ENCODE data around the gene RNFT2.
"Not testable (repeated sequence)": the region's sequence is repeated elsewhere in the genome, so short reads cannot be mapped to it uniquely, and the experiment has no call there.

Gene RNFT2

DNA sequence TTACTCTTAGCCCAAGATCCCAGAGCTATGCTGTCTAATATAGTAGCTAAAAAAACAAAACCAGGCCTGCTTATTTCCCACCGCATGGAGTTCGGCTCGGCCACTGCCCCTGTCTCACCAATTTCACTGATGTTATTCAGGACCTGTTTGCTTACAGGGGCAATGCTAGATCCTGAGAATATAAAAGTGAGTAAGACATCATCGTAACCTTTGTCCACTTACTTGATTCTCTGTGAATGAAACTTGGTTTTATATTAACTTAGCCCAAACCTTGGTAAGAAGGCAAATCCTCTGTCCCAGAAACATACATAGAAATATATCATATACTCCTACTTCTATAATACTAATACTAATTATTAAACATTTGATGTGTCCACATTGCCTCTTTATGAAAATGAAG, 56.6 kb downstream of the RNFT2 start:
- DNase-seq (ENCODE audit: low spot score) = no peak

DNA sequence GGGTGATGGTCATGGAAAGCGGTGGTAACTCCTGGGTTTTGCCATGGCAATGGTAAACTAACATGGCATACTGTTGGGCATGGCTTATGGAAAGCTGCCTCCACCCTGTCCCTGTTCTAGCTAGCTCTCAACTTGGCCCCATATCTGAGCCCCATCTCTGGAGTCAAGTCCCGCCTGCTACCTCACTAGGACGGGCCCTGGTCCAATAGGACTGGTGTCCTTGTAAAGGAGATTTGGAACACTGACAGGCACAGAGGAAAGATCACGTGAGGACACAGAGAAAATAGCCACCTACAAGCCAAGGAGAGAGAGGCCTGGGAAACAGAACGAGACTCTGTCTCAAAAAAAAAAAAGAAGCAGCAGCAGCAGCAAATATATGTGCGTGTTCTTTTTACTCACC, 59.8 kb downstream of the RNFT2 start:
- DNase-seq (ENCODE audit: low spot score) = no peak

DNA sequence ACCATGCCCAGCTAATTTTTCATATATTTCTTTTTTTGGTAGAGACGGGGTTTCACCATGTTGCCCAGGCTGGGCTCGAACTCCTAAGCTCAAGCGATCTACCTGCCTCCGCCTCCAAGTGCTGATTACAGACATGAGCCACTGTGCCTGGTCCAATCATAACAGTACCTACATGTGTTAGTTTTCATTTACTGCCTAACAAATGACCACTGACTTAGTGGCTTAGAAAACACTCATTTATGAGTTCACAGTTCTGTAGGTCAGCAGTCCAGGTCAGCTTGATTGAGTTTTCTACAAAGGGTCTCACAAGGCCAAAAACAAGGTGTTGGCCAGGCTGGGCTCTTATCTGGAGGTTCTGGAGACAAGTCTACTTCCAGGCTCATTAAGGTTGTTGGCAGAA, 60.6 kb downstream of the RNFT2 start:
- DNase-seq (ENCODE audit: low spot score) = no peak

DNA sequence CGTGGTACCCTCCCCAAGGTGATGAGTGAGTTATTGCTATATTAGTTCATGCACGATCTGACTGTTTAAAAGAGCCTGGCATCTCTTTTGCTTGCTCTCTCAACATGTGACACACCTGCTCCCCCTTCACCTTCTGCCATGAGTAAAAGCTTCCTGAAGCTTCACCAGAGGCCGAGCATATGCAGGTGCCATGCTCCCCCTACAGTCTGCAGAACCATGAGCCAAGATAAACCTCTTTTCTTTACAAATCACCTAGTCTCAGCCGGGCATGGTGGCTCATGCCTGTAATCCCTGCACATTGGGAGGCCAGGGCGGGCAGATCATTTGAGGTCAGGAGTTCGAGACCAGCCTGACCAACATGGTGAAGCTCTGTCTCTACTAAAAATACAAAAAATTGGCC, 61.8 kb downstream of the RNFT2 start:
- no peak for DNase-seq (ENCODE audit: low spot score)

DNA sequence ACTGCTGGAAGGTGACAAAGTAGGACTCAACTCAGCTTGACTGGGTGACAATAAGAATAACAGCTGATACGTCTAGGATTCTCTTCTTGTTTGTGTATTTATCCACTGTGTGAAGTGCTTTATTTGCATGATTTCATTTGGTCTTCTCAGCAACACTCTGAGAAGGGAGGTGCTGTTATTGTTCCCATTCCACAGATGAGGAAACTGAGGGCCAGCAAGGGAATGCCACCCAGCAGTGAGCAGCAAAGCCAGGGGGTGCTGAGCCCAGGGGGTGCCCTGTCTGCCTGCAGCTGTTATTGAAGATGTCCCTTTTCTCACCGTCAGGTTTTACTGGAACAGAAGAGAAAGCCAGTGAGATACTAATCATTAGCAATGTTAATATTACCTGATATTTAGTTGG, 62.8 kb downstream of the RNFT2 start:
- no peak for DNase-seq (ENCODE audit: low spot score)

DNA sequence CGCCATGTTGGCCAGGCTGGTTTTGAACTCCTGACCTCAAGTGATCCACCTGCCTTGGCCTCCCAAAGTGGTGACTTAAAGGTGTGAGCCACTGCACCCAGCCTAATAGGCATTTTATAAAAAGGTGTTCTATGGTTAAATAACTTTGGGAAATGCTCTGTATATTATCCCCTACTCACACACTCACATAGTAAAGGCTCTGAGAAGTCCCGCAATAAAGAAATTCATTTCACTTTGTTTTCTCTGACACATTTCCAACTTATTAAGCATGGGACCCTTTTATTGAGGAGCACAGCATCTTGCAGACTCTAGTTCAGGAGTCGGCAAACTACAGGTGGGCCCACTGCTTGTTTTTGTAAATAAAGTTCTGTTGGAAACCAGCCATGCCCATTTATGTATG, 63.9 kb downstream of the RNFT2 start:
- no peak for DNase-seq (ENCODE audit: low spot score)

DNA sequence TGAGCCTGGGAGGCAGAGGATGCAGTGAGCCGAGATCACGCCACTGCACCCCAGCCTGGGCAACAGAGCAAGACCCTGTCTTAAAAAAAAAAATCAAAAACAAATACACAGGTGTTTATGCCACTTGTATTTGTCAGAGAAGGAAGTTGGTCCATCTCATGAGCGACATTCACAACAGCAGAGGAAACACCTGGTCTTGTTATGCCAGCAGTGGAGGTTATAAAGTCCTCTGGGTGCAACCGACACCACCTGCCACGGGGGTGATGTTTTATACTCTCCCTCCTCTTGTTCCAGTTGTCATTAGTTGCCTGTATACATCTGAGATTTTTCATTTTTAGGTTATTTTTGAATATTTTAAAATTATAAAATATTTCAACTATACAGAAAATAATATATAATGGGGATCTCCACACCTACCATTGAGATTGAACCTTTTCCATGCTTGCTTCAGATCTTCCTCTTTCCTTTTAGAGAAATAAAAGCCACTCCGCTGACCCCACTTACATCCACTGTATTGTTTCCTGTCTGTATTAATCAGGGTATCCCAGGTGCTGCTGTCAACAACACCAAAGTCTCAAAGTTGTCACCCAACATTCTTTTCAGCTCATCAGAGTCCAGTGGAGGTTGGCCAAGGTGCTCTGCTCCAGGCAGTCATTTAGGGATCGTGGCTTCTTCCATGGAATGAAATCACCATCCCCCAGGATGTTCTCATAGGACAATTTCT, 65.1 kb downstream of the RNFT2 start:
- no peak for DNase-seq (ENCODE audit: low spot score)

DNA sequence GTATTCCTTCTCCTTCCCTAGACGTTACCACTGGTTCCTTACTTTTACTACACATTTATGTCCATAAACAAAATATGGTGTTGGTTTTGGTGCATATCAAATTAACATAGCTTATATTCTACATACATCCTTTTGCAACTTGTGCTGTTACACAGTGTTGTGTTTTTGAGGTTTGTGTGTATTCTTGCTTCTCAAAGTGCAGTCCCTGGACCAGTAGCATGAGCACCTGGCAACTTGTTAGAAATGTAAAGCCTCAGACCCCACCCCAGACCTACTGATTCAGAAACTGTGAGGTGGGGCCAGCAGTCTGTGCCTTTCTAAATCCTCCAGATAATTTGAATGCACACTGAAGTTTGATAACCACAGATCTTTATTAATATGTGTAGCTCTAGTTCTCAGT, 65.9 kb downstream of the RNFT2 start:
- no peak for DNase-seq (ENCODE audit: low spot score)

DNA sequence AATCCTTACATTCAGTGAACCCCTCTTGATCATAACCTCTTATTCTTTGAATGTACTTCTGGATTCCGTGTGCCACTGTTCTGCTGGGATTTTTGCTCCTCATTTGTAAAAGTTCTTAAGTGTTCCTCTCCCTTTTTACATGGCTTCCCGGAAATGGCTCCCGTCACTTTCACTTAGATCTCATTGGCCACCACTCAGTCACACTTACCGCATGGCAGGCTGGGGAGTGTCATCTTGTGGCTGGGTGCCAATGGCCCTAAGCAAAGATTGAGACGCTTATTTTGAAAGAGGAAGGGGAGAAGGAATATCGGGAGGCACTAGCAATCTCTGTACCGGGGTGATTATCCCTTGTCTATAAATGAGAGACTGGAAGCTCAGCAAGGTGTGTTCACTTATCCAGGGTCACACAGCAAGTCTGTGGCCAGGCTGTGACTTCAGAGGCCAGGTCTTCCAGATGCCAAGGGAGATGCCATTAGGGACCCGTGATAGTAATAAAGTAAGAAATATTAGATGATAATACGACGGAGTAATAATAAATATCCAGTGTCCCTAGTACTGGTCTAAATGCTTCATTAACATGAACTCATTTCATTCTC, 68.8 kb downstream of the RNFT2 start:
- DNase-seq (ENCODE audit: low spot score) = no peak

DNA sequence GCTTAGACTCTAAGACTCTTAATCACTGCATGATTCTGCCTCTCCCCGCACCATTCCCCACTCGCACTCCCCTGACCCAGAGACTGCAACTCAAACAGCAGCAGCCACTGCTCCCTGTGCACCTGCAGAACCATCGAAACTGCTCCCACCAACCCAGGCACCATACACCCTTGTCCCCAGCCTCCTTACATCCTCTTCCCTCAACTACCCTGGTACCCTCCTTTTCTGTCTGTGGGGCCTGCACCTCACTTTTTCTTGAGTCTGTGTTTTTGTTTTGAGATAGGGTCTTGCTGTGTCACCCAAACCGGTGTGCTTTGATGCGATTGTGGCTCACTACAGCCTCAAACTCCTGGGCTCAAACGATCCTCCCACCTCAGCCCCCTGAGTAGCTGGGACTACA, 69.4 kb downstream of the RNFT2 start:
- no peak for DNase-seq (ENCODE audit: low spot score)

DNA sequence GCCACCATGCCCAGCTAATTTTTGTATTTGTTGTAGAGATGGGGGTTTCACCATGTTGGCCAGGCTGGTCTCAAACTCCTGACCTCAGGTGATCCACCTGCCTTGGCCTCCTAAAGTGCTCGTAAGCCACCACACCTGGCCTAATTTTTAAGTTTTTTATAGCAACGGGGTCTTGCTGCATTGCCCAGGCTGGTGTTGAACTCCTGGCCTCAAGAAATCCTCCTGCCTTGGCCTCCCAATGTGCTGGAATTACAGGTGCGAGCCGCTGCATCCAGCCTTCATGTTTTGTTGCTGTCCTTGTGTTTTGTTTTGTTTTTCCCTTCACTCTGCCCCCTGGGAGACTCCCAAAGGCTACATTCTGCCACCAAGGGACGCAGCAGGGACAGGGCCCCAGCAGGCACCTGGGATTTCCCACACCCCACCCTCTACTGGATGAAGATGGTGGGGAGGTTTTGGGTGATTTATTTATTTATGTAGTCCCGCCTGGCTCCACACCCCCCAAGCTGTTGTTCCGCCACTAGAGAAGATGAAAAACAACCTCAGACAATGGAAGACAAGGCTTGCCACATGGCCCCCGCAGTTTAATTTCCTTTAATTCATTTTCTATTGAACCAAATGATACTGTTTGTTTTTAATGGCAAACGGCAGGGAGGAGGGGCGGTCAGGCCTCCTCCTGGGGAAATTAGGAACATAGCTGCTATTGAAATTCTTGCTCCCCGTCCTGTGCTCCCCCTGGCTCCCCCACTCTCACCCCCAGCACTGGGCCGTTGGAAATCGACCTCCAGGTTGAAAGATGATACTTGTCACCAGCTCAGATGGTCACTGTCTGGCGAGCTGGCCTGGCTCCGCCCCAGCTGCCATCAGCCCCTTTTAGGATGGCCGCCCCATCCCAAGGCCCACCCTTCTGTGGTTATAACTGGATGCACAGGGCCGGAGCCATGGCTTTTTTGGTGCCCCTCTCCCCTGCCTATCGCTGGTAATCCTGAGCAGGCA, 70.3 kb downstream of the RNFT2 start:
- DNase-seq (ENCODE audit: low spot score) = no peak

DNA sequence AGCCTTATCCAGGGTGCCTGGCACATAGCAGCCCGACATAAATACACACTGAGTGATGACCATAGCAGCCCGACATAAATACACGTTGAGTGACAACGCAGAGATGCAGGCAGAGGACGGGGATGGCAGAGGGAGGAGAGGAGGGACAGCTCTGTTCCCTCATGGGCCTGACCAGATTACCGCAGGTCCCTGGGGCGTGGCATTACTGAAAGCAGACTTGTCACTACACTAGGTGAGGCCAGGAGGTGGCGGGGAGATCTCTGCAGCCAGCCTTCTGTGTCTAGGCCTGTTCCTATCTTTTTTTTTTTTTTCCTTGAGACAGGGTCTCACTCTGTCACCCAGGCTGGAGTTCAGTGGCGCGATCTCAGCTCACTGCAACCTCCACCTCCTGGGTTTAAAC, 74.1 kb downstream of the RNFT2 start:
- no peak for DNase-seq (ENCODE audit: low spot score)

DNA sequence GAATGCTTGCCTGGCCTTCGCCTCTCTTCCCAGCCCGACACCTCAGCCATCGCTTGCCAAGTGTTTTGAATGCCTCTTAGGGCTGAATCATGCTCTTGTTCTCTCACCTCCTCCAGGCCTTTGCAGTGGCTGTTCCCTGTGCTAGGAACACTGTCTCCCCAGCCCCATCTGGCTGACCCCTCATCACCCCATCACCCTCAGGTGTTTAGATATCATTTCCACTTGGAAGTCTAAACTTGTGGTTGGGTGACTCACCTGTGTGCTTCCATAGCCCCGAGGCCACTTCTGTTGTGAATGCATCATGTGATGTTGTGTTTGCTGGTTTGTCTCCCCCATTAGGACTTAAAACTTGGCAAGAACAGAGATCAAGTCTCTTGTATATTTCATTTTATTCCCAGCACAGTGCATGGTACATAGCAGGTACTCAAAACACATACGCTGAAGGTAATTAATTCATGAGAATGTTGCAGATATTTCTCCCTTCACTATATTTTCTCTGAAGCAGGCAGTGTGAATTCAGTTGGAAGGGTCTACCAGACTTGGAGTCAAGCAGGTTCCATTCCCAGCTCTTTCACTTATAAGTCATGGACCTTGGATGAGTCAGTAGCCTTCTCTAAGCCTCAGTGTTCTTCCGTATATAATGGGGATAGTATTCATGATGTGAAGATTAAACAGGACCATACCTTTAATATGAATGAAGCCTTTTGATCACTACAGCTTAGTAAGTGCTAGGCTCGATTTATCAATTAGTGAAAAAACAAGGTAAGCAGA, 75.3 kb downstream of the RNFT2 start:
- no peak for DNase-seq (ENCODE audit: low spot score)

DNA sequence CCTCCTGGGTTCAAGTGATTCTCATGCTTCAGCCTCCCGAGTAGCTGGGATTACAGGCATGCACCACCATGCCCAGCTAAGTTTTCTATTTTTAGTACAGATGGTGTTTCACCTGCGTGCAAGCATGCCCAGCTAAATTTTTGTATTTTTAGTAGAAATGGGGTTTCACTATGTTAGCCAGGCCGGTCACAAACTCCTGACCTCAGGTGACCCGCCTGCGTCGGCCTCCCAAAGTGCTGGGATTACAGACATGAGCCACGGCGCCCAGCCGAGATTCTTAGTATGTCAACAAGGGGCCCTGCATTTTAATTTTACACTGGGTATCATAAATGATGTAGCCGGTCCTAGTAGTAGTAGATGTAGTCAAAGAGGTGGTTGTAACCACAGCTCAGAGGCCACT, 76.7 kb downstream of the RNFT2 start:
- not testable (repeated sequence) for DNase-seq (ENCODE audit: low spot score)

DNA sequence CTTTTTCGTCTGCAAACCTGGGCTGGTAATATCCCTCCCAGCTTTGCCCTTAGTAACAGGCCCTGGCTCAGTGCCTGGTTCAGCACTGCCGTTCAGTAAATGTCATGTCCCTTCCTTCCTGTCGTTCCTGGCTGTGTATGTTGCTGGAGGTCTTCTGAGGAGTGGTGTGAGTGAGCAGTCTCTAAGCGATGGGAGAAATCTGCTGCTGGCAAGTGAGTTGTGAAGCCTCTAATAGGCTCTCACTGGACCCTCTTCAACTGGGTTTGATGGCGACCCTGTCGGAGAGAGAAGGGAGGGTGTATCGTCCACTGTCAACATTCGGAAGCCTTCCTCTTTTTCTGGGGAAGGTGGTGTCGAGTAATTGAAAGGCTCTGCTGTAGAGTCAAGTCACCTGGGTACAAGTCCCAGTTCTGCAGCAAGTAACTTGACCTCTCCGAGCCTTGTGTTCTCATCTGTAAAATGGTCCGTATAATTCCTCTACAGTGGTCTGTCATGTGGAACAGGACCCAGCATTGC, 80.3 kb downstream of the RNFT2 start:
- DNase-seq (ENCODE audit: low spot score) = peak; percentile 33

DNA sequence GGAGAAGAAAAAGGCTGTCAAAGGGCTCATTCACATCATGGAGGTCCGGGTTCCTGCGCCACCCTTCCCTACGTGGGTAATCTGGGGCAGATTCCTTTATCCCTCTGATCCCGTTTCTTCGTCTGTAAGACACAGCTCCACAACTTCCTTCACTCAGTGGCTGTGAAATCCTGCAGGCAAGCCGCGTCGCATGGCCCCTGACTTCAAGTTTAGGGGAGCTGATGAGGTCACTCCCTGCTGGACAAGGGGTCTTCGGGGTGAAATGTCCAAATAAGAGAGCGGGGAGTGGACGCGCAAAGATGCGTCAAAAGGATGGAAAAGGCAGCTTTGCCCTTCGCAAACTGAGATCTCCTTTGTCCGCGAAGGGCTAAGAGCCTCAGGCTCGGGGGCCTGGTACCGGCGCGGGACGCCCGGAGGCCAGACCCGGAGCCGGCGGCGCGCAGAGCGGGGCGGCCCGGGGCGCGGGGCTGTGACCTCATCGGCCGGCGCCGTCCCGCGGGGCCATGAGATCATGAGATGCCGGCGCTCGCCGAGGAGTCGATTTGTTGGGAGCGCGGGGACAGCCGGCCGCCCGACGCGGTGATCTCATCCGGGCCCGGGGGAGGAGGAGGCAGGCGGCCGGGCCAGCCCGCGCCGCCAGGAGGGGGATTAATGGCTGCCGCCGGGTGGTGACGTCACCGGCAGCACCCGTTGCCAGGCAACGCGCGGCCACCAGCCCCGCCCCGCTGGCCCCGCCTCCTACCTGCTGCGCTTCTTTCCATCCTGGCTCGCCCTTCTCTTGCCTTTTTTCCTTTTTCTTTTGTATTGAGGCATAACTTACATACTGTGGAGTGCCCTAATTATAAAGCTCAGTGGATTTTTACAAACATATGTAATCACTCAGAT, 81.1 kb downstream of the RNFT2 start:
- peak; percentile 95 for DNase-seq (ENCODE audit: low spot score)

DNA sequence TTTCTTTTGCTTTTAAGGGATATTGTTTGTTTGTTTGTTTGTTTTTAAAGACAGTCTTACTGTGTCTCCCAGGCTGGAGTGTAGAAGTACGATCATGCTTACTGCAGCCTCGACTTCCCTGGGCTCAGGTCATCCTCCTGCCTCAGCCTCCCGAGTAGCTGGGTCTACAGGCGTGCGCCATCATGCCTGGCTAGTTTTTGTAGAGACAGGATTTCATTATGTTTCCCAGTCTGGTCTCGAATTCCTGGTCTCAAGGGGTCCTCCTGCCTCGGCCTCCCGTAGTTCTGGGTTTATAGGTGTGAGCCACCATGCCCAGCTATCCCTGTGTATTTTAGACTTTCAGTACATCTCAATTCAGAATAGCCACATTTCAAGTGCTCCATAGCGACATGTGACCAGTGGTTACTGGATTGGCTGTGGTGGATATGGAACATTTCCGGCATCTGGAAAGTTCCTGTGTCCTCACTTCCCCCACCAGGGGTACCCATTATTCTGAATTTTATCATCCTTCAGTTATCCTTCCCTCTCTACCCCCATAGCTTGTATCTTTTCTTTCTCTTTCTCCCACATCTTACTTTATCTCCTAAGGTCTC, 82.0 kb downstream of the RNFT2 start:
- no peak for DNase-seq (ENCODE audit: low spot score)

DNA sequence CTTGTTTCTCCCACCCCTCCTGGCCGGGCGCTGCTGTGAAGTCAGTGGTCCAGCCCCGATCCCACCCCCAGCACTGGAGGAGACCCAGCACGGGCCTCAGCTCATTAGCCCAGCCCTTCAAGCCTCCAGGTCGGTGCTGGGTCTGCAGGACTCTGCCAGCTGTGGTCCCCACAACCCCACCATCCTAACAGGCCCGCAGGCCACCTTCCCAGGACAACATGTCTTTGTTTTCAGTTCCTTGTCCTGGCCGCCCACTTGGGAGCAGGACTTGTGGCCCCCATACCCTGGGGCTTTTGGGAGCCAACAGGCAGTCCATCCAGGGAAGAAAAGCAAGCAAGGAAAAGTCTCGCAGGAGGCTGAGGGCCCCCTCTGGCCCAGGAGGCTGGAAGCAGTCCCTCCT, 83.2 kb downstream of the RNFT2 start:
- DNase-seq (ENCODE audit: low spot score) = no peak

DNA sequence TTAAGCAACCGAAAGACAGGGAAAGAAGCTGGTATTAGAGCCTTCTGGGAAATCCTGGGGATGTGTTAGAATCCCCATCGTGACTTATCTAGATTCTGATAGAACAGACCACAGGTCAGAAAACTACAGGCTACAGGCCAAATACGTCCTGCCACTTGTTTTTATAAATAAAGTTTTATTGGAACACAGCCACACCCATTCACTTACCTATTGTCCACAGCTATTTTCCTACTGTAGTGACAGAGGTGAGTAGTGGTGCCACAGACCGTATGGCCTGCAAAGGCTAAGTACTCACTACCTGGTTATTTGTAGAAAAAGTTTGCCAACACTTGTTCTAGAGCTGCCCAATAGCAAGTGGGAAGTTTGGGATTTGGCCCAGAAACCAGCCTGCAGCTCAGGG, 89.3 kb downstream of the RNFT2 start:
- DNase-seq (ENCODE audit: low spot score) = no peak

DNA sequence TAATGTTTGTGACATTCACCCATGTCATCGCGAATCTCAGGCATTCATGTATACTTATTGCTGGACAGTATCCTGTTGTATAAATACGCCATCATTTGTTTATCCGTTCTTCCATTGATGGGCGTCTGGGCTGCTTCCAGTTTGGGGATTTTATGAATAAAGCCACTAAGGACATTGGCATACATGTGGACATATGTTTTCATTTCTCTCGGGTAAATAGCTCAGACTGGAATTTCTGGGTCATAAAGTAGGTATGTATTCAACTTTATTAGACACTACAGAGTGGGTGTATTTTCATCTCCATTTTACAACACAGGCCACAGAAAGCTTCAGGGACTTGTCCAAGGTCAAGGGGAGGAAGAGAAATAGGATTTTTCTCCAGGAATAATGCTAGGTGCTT, 94.2 kb downstream of the RNFT2 start:
- DNase-seq (ENCODE audit: low spot score) = no peak

DNA sequence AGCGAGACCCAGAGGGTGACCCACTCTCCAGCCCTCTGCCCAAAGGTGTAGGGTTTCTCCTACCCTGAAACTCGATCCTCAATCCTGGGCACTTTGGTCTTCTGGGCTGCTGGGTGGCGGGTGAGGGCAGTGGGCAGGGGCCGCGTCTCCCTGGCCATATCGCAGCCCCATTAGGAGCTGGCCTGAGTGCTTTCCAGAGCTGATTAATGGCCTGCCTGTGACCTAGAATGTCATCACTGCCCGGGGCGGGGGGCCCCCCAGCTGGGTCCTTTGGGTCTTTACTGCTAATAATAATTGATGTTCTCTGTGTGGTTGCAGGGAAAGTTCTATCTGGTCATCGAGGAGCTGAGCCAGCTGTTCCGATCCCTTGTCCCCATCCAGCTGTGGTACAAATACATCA, 95.4 kb downstream of the RNFT2 start:
- DNase-seq (ENCODE audit: low spot score) = no peak

Measured in Ammon's horn (tissue), 1 donor.